ENCODE data around the gene ADD3. TPM values are rescaled to one million over a fixed set of nuclear protein-coding genes. Genes with fewer than 3 reads are reported as not detected.

Gene ADD3
- total RNA-seq, 1 experiment from 2014 or later = 59.9 TPM

GRCh38 chr10:110065269-110065668, 57.5 kb downstream of the ADD3 start:
- Histone ChIP-seq H3K23ac (ENCODE audit: insufficient read length, low read depth, low read length) (no peak overlapping the region), H2BK12ac (ENCODE audit: insufficient read length, low read depth, low read length) (no peak overlapping the region), H3K4ac (ENCODE audit: low read depth, low read length) (no peak overlapping the region), H2BK120ac (ENCODE audit: low read depth, low read length, poor library complexity, severe bottlenecking) (no peak overlapping the region), H2BK5ac (ENCODE audit: insufficient read length, low read length) (no peak overlapping the region), H3K23me2 (ENCODE audit: insufficient read length, low read depth, low read length, poor library complexity, severe bottlenecking) (no peaks in the 10 kb centered on the region), H3K9ac (ENCODE audit: extremely low read depth, insufficient read length, low read length) (no peak overlapping the region), H3K79me2 (ENCODE audit: insufficient read depth, low read length) (no peaks in the 10 kb centered on the region; the same call in 1 of the 2 replicates), H3K18ac (ENCODE audit: insufficient read length, low read depth, low read length) (no peak overlapping the region), H3K4me1 (ENCODE audit: insufficient read depth, low read length) (peaks cover 3% of the 10 kb centered on the region; the same call in 1 of the 2 replicates), H3K27ac (ENCODE audit: insufficient read length, low read depth, low read length) (no peak overlapping the region), H3K56ac (ENCODE audit: insufficient read length, low read depth, low read length) (no peak overlapping the region), H3K27me3 (ENCODE audit: insufficient read depth, low read length) (no peaks in the 10 kb centered on the region), H4K5ac (ENCODE audit: insufficient read length, low read depth, low read length) (no peak overlapping the region), H2BK15ac (ENCODE audit: low read depth, low read length) (no peak overlapping the region), H3K14ac (ENCODE audit: insufficient read depth, low read length) (no peak overlapping the region), H4K8ac (replicated peaks; ENCODE audit: insufficient read length, low read depth, low read length) (no peak overlapping the region), H4K91ac (ENCODE audit: insufficient read length, low read depth, low read length) (no peak overlapping the region), H4K20me1 (ENCODE audit: control insufficient read depth, insufficient read depth, insufficient read length) (no peaks in the 10 kb centered on the region), H2AK5ac (ENCODE audit: insufficient read length, low read length) (no peak overlapping the region), H2BK20ac (ENCODE audit: low read depth, low read length, poor library complexity, severe bottlenecking) (no peak overlapping the region), H3K79me1 (ENCODE audit: insufficient read depth, low read depth, low read length, poor library complexity, severe bottlenecking) (peaks cover 2% of the 10 kb centered on the region), H3K4me2 (ENCODE audit: insufficient read depth, insufficient read length, low read length) (no peak overlapping the region), H3K9me3 (ENCODE audit: control insufficient read depth, low read depth, low read length) (no peaks in the 10 kb centered on the region), H2AFZ (ENCODE audit: low read length) (no peak overlapping the region), H3T11ph (ENCODE audit: low read length) (no peak overlapping the region)
- H3K27me3 Mint-ChIP-seq (ENCODE audit: low read depth) = no peaks in the 10 kb centered on the region
- no peaks in the 10 kb centered on the region; a peak in 1 of 7 replicates for H3K36me3 Mint-ChIP-seq (ENCODE audit: insufficient read depth in 1 of 3, low read depth in 3 of 3)
- WGBS (ENCODE audit: extremely low coverage, insufficient read length, low lambda C conversion rate) = no CpG with 5 or more reads among the region's 2 CpGs
- peaks cover 13 to 24% of the 10 kb centered on the region in 2 experiments for H3K4me1 Mint-ChIP-seq
- H3K9me3 Mint-ChIP-seq = no peaks in the 10 kb centered on the region
- no peak for TF ChIP-seq CTCF (conservative IDR thresholded peaks at IDR 0.05)
- no peak for DNase-seq
- H3K27ac Mint-ChIP-seq = peak overlapping the region in 1 of 3 experiments; percentile 11; a peak in 1 of 7 replicates
- H3K4me3 Mint-ChIP-seq = no peak overlapping the region

All from H9 (cell line).